ENCODE results near the gene BHLHE23. TPM values are rescaled to one million over a fixed set of nuclear protein-coding genes. Genes with fewer than 3 reads are reported as not detected.

BHLHE23 gene
- total RNA-seq, 1 donor from 2014 or later: not detected

- Mint-ChIP-seq H3K4me3 (no peak overlapping the region), H3K27me3 (peaks cover 26% of the 10 kb centered on the region), H3K36me3 (no peaks in the 10 kb centered on the region), H3K27ac (no peak overlapping the region), H3K9me3 (no peaks in the 10 kb centered on the region), H3K4me1 (ENCODE audit: unreplicated experiment) (no peaks in the 10 kb centered on the region)
- DNase-seq (ENCODE audit: extremely low spot score, unreplicated experiment): no peak
- no peak for TF ChIP-seq CTCF (conservative IDR thresholded peaks at IDR 0.05)
Measured at GRCh38 chr20:63049191-63049518, 42.4 kb upstream of the BHLHE23 start.

DNA sequence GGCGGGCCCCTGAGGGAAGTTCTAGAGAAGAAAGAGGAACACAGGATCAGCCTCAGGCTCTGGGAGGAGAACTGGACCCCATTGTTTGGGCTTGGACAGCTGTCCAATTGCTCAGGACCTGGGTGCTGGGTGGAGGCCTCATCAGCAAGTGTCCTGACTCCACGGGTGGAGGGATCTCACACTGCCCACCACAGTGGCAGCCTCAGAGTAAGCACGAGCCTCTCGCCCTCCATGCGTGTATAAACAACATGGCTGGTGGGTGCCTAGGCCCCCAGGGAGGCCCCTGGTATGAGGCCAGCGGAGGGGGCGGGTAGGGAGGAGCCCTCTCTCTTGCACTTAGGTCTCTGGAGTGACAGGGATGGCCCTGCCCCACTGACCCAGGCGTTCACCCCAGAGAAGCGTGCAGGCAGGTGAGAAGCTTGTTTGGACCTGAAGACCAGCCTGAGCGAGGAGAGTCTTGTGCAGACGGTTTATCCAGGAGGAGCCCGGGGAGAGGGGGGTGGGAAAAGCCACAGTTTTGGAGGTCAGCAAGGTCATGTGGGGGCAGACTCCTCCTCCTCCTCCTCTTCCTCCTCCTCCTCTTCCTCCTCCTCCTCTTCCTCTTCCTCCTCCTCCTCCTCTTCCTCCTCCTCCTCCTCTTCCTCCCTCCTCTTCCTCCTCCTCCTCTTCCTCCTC is 41.9 kb upstream of the BHLHE23 start:
- Mint-ChIP-seq H3K4me3 (no peak overlapping the region), H3K9me3 (no peaks in the 10 kb centered on the region), H3K36me3 (no peaks in the 10 kb centered on the region), H3K27me3 (peaks cover 24% of the 10 kb centered on the region), H3K27ac (no peak overlapping the region), H3K4me1 (ENCODE audit: unreplicated experiment) (no peaks in the 10 kb centered on the region)
- no peak for TF ChIP-seq CTCF (conservative IDR thresholded peaks at IDR 0.05)
- no peak for DNase-seq (ENCODE audit: extremely low spot score, unreplicated experiment)

DNA sequence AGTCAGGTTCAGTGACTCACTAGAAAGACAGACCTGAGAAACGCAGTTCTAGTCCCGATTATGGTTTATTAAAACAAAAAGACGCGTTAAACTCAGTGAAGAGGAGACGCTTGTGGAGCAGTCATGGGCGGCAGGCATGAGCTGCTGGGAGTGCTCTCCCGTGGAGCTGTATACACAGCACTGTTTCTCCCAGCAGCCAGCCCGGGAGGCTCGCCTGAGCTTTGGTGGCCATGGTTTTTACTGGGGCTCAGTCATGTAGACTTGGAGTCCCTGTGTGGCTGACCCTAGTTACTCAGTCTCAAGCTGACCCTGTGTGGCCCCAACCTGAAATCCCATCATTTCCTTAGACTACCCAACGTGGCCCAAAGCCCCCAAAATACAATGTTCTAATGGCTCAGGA is 41.2 kb upstream of the BHLHE23 start:
- Mint-ChIP-seq H3K36me3 (no peaks in the 10 kb centered on the region), H3K4me3 (no peak overlapping the region), H3K4me1 (ENCODE audit: unreplicated experiment) (no peaks in the 10 kb centered on the region), H3K27ac (no peak overlapping the region), H3K27me3 (peaks cover 19% of the 10 kb centered on the region), H3K9me3 (no peaks in the 10 kb centered on the region)
- DNase-seq (ENCODE audit: extremely low spot score, unreplicated experiment): no peak
- TF ChIP-seq CTCF (conservative IDR thresholded peaks at IDR 0.05): no peak

DNA sequence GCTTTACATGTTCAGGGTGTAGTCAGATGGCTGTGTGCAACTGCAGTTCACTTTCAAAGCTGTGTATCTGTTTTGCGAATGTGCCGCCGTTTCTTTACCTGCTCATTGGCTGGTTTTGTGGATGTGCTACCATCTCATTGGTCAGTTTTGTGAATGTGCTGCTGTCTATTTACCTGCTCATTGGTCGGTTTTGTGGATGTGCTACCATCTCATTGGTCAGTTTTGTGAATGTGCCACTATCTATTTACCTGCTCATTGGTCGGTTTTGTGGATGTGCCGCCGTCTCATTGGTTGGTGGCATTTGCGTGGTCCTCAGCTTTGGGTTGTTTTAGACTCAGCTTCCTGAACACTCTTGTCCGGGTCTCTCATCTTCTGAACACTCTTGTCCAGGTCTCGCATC is 40.5 kb upstream of the BHLHE23 start:
- DNase-seq (ENCODE audit: extremely low spot score, unreplicated experiment): no peak
- no peaks in the 10 kb centered on the region for H3K36me3 Mint-ChIP-seq
- TF ChIP-seq CTCF (conservative IDR thresholded peaks at IDR 0.05): no peak
- H3K9me3 Mint-ChIP-seq: no peaks in the 10 kb centered on the region
- no peak overlapping the region for H3K4me3 Mint-ChIP-seq
- H3K4me1 Mint-ChIP-seq (ENCODE audit: unreplicated experiment): no peaks in the 10 kb centered on the region
- no peak overlapping the region for H3K27ac Mint-ChIP-seq
- peaks cover 25% of the 10 kb centered on the region for H3K27me3 Mint-ChIP-seq

DNA sequence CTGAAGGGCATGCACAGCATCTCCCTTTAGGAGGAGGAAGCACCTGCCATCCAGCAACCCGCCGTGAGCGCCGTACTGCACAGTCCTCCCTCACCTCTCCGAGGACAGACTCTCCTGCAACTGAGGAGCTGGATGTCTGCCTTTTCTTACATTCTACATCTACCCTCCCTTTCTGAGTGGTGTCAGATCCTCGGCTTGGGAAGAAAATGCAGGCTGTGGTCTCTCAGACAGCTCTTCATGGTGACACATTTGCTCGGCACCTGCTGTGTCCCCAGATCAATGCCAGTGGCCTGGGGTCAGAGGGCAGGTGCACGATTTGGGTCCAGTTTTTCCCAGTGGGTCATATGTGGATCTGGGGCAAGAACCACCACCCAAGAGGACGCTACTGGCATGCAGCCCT is 40.1 kb upstream of the BHLHE23 start:
- TF ChIP-seq CTCF (conservative IDR thresholded peaks at IDR 0.05): no peak
- Mint-ChIP-seq H3K36me3 (no peaks in the 10 kb centered on the region), H3K4me1 (ENCODE audit: unreplicated experiment) (no peaks in the 10 kb centered on the region), H3K4me3 (no peak overlapping the region), H3K27me3 (peaks cover 26% of the 10 kb centered on the region), H3K9me3 (no peaks in the 10 kb centered on the region), H3K27ac (no peak overlapping the region)
- DNase-seq (ENCODE audit: extremely low spot score, unreplicated experiment): no peak

DNA sequence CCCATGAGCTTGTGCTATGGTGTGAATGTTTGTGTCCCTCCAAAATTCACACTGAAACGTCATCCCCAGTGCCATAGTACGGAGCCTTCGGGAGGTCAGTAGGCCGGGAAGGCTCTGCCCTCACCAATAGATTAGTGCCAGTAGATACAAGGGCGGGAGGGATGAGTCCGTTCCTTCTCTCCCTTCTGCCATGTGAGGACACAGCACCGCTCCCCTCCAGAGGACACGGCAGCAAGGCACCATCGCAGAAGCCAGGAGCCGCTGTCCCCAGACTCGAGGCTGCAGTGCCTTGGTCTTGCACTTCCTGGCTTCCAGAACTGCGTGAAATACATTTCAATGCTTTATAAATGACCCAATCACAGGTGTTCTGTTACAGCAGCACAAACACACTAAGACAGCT is 39.2 kb upstream of the BHLHE23 start:
- Mint-ChIP-seq H3K27me3 (peaks cover 27% of the 10 kb centered on the region), H3K4me1 (ENCODE audit: unreplicated experiment) (no peaks in the 10 kb centered on the region), H3K36me3 (no peaks in the 10 kb centered on the region), H3K4me3 (no peak overlapping the region), H3K9me3 (no peaks in the 10 kb centered on the region), H3K27ac (no peak overlapping the region)
- no peak for TF ChIP-seq CTCF (conservative IDR thresholded peaks at IDR 0.05)
- DNase-seq (ENCODE audit: extremely low spot score, unreplicated experiment): no peak
